ENCODE results near the gene IQGAP3. TPM values are rescaled to one million over a fixed set of nuclear protein-coding genes. Genes with fewer than 3 reads are reported as not detected.

The IQGAP3 gene
- total and polyA plus RNA-seq, 2 experiments from 2014 or later: 11.9 to 31.8 TPM

DNA sequence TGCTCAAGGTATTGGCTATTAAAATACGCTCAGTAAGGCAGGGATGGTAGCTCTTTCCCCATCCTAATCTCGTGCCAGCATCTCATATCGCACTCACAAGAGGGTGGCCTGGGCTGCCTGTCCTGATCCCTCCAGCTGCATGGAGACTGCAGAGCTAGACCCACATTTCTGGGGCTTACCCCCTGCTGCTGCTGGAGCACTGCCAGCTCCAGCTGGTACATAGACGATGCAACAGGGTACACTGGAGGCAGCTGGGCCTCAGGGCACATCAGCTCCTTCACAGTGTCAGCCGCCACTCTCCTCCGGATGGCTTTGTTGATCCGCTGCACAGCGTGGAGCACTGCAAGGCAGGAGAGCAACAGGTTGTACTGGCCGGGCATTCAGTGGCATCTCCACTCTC, 16.0 kb downstream of the IQGAP3 start:
- ATAC-seq: no peak
- TF ChIP-seq CTCF (conservative IDR thresholded peaks at IDR 0.05; ENCODE audit: low read depth in 2 of 2): no peak
- TF ChIP-seq, protein P1, sequence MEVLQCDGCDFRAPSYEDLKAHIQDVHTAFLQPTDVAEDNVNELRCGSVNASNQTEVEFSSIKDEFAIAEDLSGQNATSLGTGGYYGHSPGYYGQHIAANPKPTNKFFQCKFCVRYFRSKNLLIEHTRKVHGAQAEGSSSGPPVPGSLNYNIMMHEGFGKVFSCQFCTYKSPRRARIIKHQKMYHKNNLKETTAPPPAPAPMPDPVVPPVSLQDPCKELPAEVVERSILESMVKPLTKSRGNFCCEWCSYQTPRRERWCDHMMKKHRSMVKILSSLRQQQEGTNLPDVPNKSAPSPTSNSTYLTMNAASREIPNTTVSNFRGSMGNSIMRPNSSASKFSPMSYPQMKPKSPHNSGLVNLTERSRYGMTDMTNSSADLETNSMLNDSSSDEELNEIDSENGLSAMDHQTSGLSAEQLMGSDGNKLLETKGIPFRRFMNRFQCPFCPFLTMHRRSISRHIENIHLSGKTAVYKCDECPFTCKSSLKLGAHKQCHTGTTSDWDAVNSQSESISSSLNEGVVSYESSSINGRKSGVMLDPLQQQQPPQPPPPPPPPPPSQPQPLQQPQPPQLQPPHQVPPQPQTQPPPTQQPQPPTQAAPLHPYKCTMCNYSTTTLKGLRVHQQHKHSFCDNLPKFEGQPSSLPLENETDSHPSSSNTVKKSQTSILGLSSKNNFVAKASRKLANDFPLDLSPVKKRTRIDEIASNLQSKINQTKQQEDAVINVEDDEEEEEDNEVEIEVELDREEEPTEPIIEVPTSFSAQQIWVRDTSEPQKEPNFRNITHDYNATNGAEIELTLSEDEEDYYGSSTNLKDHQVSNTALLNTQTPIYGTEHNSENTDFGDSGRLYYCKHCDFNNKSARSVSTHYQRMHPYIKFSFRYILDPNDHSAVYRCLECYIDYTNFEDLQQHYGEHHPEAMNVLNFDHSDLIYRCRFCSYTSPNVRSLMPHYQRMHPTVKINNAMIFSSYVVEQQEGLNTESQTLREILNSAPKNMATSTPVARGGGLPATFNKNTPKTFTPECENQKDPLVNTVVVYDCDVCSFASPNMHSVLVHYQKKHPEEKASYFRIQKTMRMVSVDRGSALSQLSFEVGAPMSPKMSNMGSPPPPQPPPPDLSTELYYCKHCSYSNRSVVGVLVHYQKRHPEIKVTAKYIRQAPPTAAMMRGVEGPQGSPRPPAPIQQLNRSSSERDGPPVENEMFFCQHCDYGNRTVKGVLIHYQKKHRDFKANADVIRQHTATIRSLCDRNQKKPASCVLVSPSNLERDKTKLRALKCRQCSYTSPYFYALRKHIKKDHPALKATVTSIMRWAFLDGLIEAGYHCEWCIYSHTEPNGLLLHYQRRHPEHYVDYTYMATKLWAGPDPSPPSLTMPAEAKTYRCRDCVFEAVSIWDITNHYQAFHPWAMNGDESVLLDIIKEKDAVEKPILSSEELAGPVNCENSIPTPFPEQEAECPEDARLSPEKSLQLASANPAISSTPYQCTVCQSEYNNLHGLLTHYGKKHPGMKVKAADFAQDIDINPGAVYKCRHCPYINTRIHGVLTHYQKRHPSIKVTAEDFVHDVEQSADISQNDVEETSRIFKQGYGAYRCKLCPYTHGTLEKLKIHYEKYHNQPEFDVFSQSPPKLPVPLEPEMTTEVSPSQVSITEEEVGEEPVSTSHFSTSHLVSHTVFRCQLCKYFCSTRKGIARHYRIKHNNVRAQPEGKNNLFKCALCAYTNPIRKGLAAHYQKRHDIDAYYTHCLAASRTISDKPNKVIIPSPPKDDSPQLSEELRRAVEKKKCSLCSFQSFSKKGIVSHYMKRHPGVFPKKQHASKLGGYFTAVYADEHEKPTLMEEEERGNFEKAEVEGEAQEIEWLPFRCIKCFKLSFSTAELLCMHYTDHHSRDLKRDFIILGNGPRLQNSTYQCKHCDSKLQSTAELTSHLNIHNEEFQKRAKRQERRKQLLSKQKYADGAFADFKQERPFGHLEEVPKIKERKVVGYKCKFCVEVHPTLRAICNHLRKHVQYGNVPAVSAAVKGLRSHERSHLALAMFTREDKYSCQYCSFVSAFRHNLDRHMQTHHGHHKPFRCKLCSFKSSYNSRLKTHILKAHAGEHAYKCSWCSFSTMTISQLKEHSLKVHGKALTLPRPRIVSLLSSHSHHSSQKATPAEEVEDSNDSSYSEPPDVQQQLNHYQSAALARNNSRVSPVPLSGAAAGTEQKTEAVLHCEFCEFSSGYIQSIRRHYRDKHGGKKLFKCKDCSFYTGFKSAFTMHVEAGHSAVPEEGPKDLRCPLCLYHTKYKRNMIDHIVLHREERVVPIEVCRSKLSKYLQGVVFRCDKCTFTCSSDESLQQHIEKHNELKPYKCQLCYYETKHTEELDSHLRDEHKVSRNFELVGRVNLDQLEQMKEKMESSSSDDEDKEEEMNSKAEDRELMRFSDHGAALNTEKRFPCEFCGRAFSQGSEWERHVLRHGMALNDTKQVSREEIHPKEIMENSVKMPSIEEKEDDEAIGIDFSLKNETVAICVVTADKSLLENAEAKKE (CRISPR knock-in tag; IDR thresholded peaks at IDR 0.05): no peak
- TF ChIP-seq ZNF331 (CRISPR knock-in tag; IDR thresholded peaks at IDR 0.05; ENCODE audit: low read depth): no peak
- no peak for TF ChIP-seq STAT1 (IDR thresholded peaks at IDR 0.05; ENCODE audit: unreplicated experiment)
- TF ChIP-seq CREB1 (CRISPR knock-in tag; IDR thresholded peaks at IDR 0.05; ENCODE audit: low read depth): no peak
- no peak for TF ChIP-seq EZH2 (IDR thresholded peaks at IDR 0.05; ENCODE audit: low read depth, unreplicated experiment)
- TF ChIP-seq ETS1 (IDR thresholded peaks at IDR 0.05): no peak
- no peak for TF ChIP-seq POLR2AphosphoS5 (IDR thresholded peaks at IDR 0.05; ENCODE audit: low read depth)
- no peak for TF ChIP-seq ZNF114 (CRISPR knock-in tag; IDR thresholded peaks at IDR 0.05)
- no peak for TF ChIP-seq REST (IDR thresholded peaks at IDR 0.05; ENCODE audit: unreplicated experiment)
- H3K4me2 ChIP-seq: no peak overlapping the region
- H3K27me3 ChIP-seq (ENCODE audit: insufficient read depth): no peaks in the 10 kb centered on the region
- no peaks in the 10 kb centered on the region for H3K9me2 ChIP-seq (ENCODE audit: insufficient read depth)
- no peaks in the 10 kb centered on the region for H3F3A ChIP-seq (replicated peaks; ENCODE audit: low read depth)
- Mint-ChIP-seq H3K36me3 (ENCODE audit: low read depth) (peaks cover 26% of the 10 kb centered on the region), H3K27ac (no peak overlapping the region), H3K27me3 (ENCODE audit: insufficient read depth, low read depth, poor library complexity) (peaks cover 2% of the 10 kb centered on the region), H3K4me3 (no peak overlapping the region), H3K9me3 (no peaks in the 10 kb centered on the region), H3K4me1 (no peaks in the 10 kb centered on the region)
- no peaks in the 10 kb centered on the region for H3K4me1 ChIP-seq (ENCODE audit: insufficient read depth)
- H3K36me3 ChIP-seq (ENCODE audit: insufficient read depth): peaks cover 20% of the 10 kb centered on the region; the same call in 1 of the 2 replicates
- no peak overlapping the region for H3K4me3 ChIP-seq
- no peak for DNase-seq (ENCODE audit: low spot score)
- H3K27ac ChIP-seq (ENCODE audit: low read depth): no peak overlapping the region
- no peaks in the 10 kb centered on the region; the same call in 1 of the 2 replicates for H4K20me1 ChIP-seq (replicated peaks; ENCODE audit: insufficient read depth)
- H3K79me2 ChIP-seq (replicated peaks; ENCODE audit: insufficient read depth): no peaks in the 10 kb centered on the region
- H2AFZ ChIP-seq: no peak overlapping the region

All from GM23338 (cell line).